ENCODE results near the gene VASH1.

- TF ChIP-seq RAD21 (IDR thresholded peaks at IDR 0.05; ENCODE audit: low read depth) (no peak), CREB1 (IDR thresholded peaks at IDR 0.05; ENCODE audit: low read depth) (no peak)
These were observed 16.5 kb downstream of the VASH1 start for GRCh38 chr14:76777721-76778120.
